K562 (cell line): ENCODE measurements around the gene VPS18. TPM values are rescaled to one million over a fixed set of nuclear protein-coding genes. Genes with fewer than 3 reads are reported as not detected.

ENCODE experiments used
- ATAC-seq: fragments of 200-7000 bp; cut with Tn5 transposase; 3 replicates; pipeline ENCODE4 v1.9.1; 2020; ENCODE audit warnings: moderate library complexity
- BruUV-seq: library from RNA; stranded (reverse); fragments of 400-500 nt; replicated peaks from 2 replicates; lab custom pipeline; 2021; lab: Mats Ljungman, UMichigan
- CTCF ChIA-PET: fragments of 300-600 bp; formaldehyde crosslinking; extraction: SDS; loops from one replicate; lab custom pipeline; 2021; ENCODE audit warnings: low intra/inter-chr PET ratio; lab: Yijun Ruan, JAX
- POLR2A ChIA-PET: fragments of 300-600, 350-650 bp; sonication (Branson Sonifier 250); formaldehyde crosslinking; extraction: SDS; loops from one replicate; lab custom pipeline; 2021; ENCODE audit warnings: antibody characterized with exemption, inconsistent platforms; lab: Yijun Ruan, JAX
- DNase-seq, 4 experiments: peaks; one replicate each; pipeline versions ENCODE4 v3.0.0 to v3.0.0-alpha.2; 2011 to 2018; ENCODE audit warnings: low spot score in 3 of 4, mixed read lengths in 3 of 4; ENCODE audit errors: extremely low read depth in 1 of 4
- FAIRE-seq: peaks from 2 replicates; lab custom pipeline; 2011; peaks lifted over from hg19 to GRCh38; lab: Jason Lieb, UNC
- H2AFZ ChIP-seq: 2 replicates; pipeline ENCODE4 v1.6.0; 2011; ENCODE audit warnings: low read depth, low read length, control low read depth, inconsistent platforms
- H3K27ac ChIP-seq: fragments of 200-600 bp; 3 replicates; pipeline ENCODE4 v1.8.0; 2011; ENCODE audit warnings: low read depth, mild to moderate bottlenecking, control low read depth, inconsistent platforms, low read length, moderate library complexity, mixed read lengths; ENCODE audit errors: extremely low read depth
- H3K27me3 ChIP-seq, 2 experiments: fragments of 300-600 bp in 1 of 2; 2 replicates in 1 of 2; 3 replicates in 1 of 2; pipeline versions ENCODE4 v1.6.0 to v1.8.0; 2011; ENCODE audit warnings: inconsistent platforms in 2 of 2, low read length in 2 of 2, mild to moderate bottlenecking in 1 of 2, mixed read lengths in 1 of 2, moderate library complexity in 1 of 2; ENCODE audit not compliant: control insufficient read depth in 2 of 2, insufficient read depth in 2 of 2
- H3K36me3 ChIP-seq: fragments of 300-600 bp; 3 replicates; pipeline ENCODE4 v1.8.0; 2011; ENCODE audit warnings: mild to moderate bottlenecking, low read length, inconsistent platforms; ENCODE audit not compliant: control insufficient read depth, insufficient read depth
- H3K4me1 ChIP-seq, 2 experiments: fragments of 200-600 bp in 1 of 2; replicated peaks in 1 of 2; 2 replicates in 1 of 2; 3 replicates in 1 of 2; pipeline versions ENCODE4 v1.5.1 to v1.8.0; 2011; ENCODE audit warnings: inconsistent platforms in 2 of 2, low read length in 2 of 2, mild to moderate bottlenecking in 1 of 2, mixed read lengths in 1 of 2, moderate library complexity in 1 of 2; ENCODE audit not compliant: control insufficient read depth in 2 of 2, insufficient read depth in 2 of 2
- H3K4me2 ChIP-seq: 2 replicates; pipeline ENCODE4 v1.6.1; 2011; ENCODE audit warnings: low read length, control low read depth, inconsistent platforms, mixed read lengths; ENCODE audit not compliant: insufficient read depth
- H3K4me3 ChIP-seq: fragments of 200-600 bp; sonication (generic), shearing (Covaris generic); 2 replicates; pipeline ENCODE4 v1.5.1; 2016; ENCODE audit warnings: control low read depth, inconsistent platforms
- H3K79me2 ChIP-seq: fragments of 200-600 bp; 3 replicates; pipeline ENCODE4 v1.8.0; 2011; ENCODE audit warnings: low read length, inconsistent platforms; ENCODE audit not compliant: control insufficient read depth, insufficient read depth
- H3K9ac ChIP-seq, 2 experiments: 2 replicates each; pipeline versions ENCODE4 v1.6.0 to v1.6.1; 2011; ENCODE audit warnings: low read depth in 2 of 2, low read length in 2 of 2, control low read depth in 1 of 2, inconsistent platforms in 1 of 2, mild to moderate bottlenecking in 1 of 2, mixed read lengths in 1 of 2; ENCODE audit not compliant: insufficient read depth in 1 of 2
- H3K9me1 ChIP-seq: one replicate; pipeline ENCODE4 v1.6.0; 2011; ENCODE audit warnings: inconsistent platforms, mild to moderate bottlenecking, low read length, moderate library complexity; ENCODE audit not compliant: control insufficient read depth, insufficient read depth
- H3K9me3 ChIP-seq: replicated peaks from 2 replicates; pipeline ENCODE4 v1.5.1; 2011; ENCODE audit warnings: low read depth, low read length, inconsistent platforms; ENCODE audit not compliant: control insufficient read depth, insufficient read depth
- H4K20me1 ChIP-seq: replicated peaks from 2 replicates; pipeline ENCODE4 v1.6.1; 2011; ENCODE audit warnings: low read length, inconsistent platforms, mixed read lengths; ENCODE audit not compliant: control insufficient read depth, insufficient read depth
- BRCA1 ChIP-seq, 2 experiments: fragments of 450-650 bp in 1 of 2; sonication (generic) in 1 of 2; formaldehyde crosslinking in 1 of 2; IDR thresholded peaks; 2 replicates each; pipeline versions ENCODE4 v1.5.0 to v1.6.1; 2017 to 2020; ENCODE audit warnings: mild to moderate bottlenecking in 1 of 2, missing genetic modification reagents in 1 of 2
- TFAP4 ChIP-seq: sonication (generic); formaldehyde crosslinking; IDR thresholded peaks from 2 replicates; pipeline ENCODE4 v1.8.0; 2022; ENCODE audit warnings: missing genetic modification reagents, mild to moderate bottlenecking, moderate library complexity, borderline replicate concordance
- ZNF282 ChIP-seq: sonication (generic); formaldehyde crosslinking; IDR thresholded peaks from 2 replicates; pipeline ENCODE4 v1.8.1; 2023; ENCODE audit warnings: missing genetic modification reagents
- WGBS: fragments of 100-300 bp; shearing (Covaris generic); methylation state at CpG from one replicate; pipeline ENCODE4 v1.1.6; 2016; ENCODE audit warnings: low coverage, mixed read lengths; ENCODE audit not compliant: insufficient coverage; ENCODE audit errors: missing lambda C conversion rate; 5-methylcytosine and 5-hydroxymethylcytosine counted together
- in situ Hi-C: fragments of 300-500 bp; cut with MboI; formaldehyde crosslinking; loops from 4 replicates; pipeline ENCODE4 v1.15.0; 2018; ENCODE audit warnings: inconsistent platforms, mixed read lengths
- intact Hi-C: fragments of 100-400 bp; cut with micrococcal nuclease; formaldehyde crosslinking; loops from 2 replicates; pipeline ENCODE4 v1.14.2; 2022
- polyA plus RNA-seq, 8 experiments: library from polyadenylated mRNA; depleted of rRNA in 4 of 8; stranded (reverse) in 5 of 8; unstranded in 3 of 8; fragments of >200 nt; fragmentation: Nextera tagmentation in 2 of 8; fragmentation: Illumina TruSeq in 1 of 8; extraction: Ambion mirVana in 2 of 8; extraction: Trizol in 1 of 8; gene quantifications; 2 replicates each; pipeline versions ENCODE4 v1.2.1 to v1.2.3, GENCODE V29; 2011 to 2014; ENCODE audit warnings: inconsistent platforms in 1 of 8, missing spikeins in 1 of 8
- total RNA-seq, 7 experiments: library from RNA; depleted of rRNA in 6 of 7; stranded (reverse); fragments of >200 nt in 6 of 7; fragmentation: Illumina TruSeq in 2 of 7; extraction: Trizol in 2 of 7; gene quantifications; 2 replicates each; pipeline versions ENCODE4 v1.2.1 to v1.2.3, GENCODE V29; 2011 to 2021; ENCODE audit warnings: low replicate concordance in 1 of 7

Gene VPS18
- total and polyA plus RNA-seq, 9 of the 15 experiments (the other 6 are each of a cell fraction or from before 2014, with no cell fraction given): 0.73 to 19.9 (median 8.5) TPM

GRCh38 chr15:40915116-40915661 is 20.9 kb downstream of the VPS18 start:
- POLR2A ChIA-PET: interaction anchor here (0.6 to 1.3 kb wide), 2 partner anchors 7 to 971 kb away, joined by 3 to 10 read pairs; no protein-coding TSS in a partner anchor
- H3K9me3 ChIP-seq: no peaks in the 10 kb centered on the region
- DNase-seq (no peak), FAIRE-seq (no peak), ATAC-seq (no peak)
- H3K27me3 ChIP-seq: no peaks in the 10 kb centered on the region
- CTCF ChIA-PET: interaction anchor here (0.7 to 1.5 kb wide), 3 partner anchors 107 to 944 kb away, joined by 3 to 8 read pairs (median 3); no protein-coding TSS in a partner anchor
- TF ChIP-seq BRCA1 (IDR thresholded peaks at IDR 0.05) (no peak), BRCA1 (CRISPR knock-in tag; IDR thresholded peaks at IDR 0.05) (no peak), ZNF282 (CRISPR knock-in tag) (no peak), TFAP4 (CRISPR knock-in tag) (peak; percentile 11; the same call in 1 of the 2 replicates)
- WGBS: 49% methylated on average over 8 of the region's 12 CpGs
- no peaks in the 10 kb centered on the region for H4K20me1 ChIP-seq
- no peaks in the 10 kb centered on the region for H3K36me3 ChIP-seq
- H3K27ac ChIP-seq: no peak overlapping the region
- H3K79me2 ChIP-seq: no peaks in the 10 kb centered on the region
- BruUV-seq: no TSS peak
- no peak overlapping the region for H3K4me2 ChIP-seq
- no peak overlapping the region; the same call in 1 of the 2 replicates for H2AFZ ChIP-seq
- in situ Hi-C loops (no loop called here), intact Hi-C loops (loop anchor here (2.0 kb wide), 1 partner anchor 108 kb away; no protein-coding TSS in a partner anchor)
- no peak overlapping the region for H3K4me3 ChIP-seq
- no peaks in the 10 kb centered on the region for H3K9me1 ChIP-seq
- H3K9ac ChIP-seq: peak overlapping the region in 1 of 2 experiments; percentile 42; a peak in 1 of 4 replicates
- peaks cover 0 to 28% of the 10 kb centered on the region in 2 experiments; a peak in 3 of 5 replicates for H3K4me1 ChIP-seq
